HG02943 (cell line): Measurements from ENCODE around the gene PIGZ.

Experiments
- ATAC-seq: cut with Tn5 transposase; IDR thresholded peaks from one replicate; pipeline ENCODE4 v1.9.1; 2021; ENCODE audit warnings: mild to moderate bottlenecking, low read depth, moderate library complexity; ENCODE audit not compliant: unreplicated experiment

The PIGZ gene

DNA sequence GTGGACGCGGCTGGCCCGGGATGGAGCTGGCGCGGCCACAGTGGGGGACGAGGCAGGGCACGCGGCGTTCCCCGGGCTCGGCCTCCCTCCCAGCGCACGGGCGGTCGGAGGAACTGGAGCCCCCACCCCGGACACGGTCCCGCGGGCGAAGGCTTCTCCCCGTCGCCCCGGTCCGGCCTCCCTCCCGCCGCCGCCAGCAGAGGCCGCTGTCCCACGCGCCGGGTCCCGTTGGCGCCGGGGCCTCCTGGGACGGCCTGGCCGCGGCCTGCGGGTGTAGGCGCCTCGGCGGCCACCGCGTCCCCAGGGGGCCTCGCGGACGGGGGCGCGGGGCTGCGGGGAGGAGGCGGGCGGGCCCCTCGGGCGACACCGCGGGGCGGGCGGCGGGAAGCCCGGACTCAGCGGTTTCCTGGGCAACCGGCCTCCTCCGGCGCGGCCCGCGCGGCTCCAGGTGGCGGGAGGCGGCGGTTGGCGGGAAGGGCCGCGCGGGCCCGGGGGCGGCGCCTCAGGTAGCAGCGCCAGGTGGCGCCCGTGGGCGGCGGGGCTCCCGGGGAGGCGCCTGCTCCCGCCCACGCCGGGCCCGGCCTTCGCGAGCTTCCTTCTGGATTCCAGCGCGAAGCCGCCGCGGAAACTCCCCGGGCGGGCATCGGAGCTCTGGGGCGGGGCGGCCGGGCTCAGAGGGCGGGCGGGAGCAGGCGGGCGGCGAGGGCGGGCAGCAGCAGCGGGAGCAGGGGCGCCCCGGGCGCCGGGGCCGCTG lies 34.2 kb upstream of the PIGZ start:
- peak; percentile 51 for ATAC-seq

DNA sequence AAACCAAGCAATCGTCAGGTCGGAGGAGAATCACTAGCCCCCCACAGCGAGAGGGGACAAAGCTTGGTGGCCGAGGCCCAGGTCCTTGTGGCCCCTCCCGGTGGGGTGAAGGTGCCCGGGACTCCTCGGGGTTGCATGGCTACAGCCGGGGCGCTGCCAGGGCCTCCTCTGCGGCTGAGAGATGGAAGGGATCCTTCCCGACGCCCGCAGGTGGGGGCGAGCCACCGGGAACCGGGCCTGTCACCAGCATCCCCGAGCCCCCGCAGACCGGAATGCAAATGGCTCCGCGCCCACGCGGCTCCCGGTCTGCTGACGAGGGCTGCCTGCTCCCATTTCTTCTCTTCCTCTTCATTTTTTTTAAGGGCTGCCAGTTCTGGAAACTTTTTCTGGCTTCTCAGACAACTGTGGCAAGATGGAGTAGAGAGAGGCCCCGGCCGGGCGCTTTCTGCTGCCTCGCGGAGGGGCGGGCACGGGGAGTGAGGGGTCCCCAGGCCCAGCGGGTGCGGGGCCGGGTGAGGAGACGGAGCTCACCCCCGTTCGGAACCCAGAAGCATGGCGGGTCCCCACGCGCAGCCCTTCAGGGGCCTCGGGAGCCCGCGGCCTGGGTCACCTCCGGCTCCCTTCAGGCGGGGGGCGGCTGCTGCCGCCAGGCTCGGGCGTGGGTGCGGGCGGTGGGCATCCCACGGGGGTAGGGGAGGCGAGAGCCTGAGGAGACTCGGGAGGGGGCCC lies 33.5 kb upstream of the PIGZ start:
- no peak for ATAC-seq

DNA sequence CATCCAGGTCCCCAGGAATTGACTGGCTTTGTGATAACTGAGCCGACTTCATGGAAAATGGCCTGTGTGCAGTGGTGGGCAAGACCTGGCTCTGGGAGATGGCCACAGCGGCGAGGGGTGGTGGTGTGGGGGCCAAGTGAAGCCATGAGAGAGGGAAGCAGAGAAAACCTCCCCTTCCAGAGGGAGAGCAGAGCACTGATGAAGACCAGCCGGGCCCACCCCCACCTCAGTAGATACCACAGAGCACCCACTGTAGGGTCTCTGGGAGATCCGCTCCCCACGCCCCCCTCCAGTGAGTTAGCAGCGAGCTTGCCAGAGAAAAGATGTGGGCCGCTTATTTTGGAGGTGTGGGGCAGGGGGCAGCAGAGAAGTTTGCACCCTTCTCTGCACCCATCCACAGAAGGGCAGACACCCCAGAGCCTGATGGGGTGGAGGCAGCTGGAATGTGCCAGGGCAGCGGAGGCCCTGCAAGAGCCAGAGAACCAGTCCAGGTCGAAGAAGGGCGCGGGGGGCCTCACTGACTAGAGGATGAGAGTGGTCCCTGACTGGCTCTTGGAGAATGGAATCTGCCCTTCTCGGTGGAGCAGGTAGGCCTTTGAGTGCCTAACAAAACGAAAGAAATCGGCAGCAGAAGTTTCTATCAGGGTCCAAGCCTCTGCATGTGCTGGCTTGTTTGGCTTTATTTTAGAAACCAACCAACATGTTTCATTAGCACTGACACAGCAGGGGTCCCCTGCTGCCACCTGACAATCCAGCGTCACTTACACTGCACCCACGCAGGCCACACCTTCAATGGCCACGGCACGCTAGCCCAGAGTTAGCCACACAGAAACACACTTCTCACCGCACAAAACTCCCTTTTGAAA lies 32.7 kb upstream of the PIGZ start:
- no peak for ATAC-seq

DNA sequence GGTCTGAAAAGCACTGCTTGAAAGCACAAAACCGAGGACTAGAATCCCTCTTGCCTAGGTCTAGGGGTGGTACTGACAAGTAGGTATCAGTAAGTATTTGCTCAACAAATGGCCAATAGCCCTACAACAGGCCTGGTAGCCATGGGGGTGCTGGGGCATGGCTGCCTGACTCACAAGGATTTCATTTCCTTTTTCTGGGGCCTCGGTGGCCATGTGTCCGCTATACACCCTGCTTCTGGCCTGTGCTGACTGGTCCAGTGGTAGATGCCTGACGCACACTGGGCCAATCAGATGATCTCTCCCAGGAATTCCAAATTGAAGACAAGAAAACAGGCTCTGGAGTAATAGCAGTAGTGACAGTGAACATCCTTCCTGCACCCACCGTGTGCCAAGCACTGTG lies 31.6 kb upstream of the PIGZ start:
- ATAC-seq = no peak

DNA sequence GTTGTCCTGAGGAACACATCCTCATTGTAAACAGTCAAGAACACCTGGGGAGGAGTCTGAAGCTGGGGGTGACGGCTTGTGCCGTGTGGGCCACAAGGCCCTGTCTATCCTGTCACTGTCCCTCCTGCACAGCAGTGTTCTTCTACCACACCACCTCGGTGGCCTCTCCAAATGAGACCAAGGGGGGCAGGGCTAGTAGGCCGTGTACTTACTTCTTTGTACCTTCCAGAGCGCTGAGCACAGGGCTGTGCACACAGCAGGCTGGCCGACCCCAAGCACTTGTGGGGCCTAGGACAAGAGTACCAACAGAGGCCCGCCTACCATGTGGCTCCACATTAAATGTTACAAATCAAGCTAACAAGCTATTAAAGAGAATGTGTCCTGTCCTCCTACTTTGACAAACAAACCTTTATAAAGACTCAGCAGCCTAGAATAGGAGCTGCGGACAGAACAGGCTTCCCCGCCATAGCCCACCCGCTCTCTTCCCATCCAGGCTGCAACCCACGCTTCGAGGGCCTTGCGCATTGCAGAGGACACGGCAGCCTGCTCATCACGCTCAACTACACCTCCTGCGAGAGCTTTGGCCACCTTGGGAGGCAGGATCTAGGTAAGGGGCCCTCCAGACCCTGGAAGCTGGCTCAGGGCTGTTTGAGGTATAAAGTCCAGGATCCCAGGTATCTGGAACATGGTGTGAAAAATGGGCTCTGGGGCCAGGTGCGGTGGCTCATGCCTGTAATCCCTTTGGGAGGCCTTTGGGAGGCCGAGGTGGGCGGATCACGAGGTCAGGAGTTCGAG lies 30.5 kb upstream of the PIGZ start:
- ATAC-seq = no peak

DNA sequence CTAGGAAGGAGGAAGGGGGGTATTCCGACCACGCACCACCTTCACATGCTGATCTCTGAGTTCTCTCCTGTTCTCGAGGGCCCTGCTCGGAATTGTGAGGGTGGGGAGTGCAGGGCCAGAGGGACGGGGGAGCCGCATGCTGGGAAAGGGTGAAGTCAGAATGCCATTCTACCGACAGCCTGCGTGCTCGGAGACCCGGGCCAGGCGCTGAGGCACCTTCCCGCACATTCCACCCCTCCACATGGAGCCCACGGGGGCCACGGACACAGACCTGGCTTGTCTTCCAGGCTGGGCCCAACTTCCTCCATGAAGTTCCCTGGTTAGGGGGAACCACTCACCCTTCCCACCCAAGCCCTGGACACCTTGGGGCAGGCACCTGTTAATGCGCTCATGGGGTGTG lies 28.7 kb upstream of the PIGZ start:
- ATAC-seq = no peak

DNA sequence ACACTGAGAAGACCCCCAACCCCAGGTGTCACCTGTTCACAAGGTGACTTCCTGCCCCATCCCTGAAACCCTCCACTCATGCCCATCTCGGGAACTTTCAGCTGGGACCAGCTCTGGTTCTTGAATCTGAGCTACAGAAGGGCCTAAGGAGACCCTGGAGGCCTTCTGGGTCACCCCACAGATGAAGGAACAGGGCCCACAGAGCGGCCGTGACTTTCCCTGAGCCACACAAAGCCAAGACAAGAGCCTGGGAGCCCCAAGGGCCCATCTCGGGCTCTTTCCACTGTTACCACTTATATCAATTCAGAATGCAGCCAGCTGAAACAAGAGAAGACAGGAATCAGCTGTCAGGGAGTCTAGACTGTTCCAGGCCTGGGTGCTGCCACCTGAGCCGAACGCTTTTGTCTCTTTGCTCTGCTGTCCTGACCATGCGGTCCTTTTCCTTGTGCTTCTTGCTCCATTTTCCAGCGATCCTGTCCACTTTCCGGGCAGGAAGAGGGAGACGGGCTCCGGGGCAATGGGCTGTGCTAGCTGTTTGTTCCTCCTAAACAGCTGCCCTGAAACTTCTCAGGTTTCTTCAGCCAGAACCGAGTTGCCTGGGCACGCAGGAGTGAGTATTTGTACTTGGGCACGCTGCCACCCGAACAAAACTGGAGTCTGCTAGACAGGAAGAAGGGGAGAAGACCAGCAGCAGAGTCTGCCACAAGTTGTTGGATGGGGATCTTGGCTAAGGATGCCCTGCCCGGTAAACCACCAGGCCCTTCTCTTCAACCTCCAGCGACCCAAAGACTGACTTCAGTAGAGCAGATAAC lies 28.0 kb upstream of the PIGZ start:
- ATAC-seq = no peak

DNA sequence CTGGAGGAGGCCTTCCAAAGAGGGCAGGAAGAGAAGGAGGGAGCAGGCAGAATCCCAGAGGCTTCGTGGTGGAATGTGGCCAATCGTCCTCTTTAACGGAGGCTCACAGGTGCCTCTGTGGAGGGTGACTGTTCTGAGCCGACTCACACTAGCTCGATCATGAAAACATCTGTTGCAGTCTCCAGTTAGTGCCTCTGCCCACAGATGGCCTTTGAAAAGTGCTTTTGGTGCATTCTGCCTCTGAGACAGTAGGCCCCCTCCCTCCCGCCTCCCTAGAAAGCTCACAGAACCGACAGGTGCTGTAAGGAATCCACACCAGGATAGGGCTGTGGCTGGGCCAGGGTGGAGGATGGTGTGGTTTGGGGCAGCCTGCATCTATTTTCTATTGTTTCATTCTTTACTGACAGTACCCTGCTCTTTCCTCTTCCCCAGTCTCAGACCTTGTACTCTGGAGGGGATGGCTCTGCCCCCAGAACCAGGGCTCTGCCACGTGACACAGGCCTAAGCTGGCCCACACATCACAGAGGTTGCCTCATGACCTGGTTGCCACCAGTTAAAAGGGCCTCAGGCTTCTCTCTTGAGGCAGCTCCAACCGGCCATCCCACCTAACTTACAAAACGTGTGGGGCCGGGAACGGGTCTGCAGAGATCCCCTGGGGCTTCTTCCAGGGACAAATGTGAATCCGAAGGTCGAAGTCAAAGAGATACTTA lies 27.2 kb upstream of the PIGZ start:
- ATAC-seq = no peak

DNA sequence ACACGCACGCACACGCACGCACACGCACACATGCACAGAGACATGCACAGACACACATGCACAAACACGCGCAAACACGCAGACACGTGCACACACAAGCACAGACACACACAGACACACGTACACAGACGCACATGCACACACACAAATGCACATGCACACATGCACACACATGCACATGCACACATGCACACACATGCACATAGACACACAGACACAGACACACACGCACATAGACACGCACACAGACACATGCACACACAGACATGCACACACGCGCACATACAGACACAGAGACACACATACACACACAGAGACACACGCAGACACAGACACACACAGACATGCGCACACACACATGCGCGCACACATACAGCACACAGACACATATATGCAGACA lies 26.4 kb upstream of the PIGZ start:
- no peak for ATAC-seq

DNA sequence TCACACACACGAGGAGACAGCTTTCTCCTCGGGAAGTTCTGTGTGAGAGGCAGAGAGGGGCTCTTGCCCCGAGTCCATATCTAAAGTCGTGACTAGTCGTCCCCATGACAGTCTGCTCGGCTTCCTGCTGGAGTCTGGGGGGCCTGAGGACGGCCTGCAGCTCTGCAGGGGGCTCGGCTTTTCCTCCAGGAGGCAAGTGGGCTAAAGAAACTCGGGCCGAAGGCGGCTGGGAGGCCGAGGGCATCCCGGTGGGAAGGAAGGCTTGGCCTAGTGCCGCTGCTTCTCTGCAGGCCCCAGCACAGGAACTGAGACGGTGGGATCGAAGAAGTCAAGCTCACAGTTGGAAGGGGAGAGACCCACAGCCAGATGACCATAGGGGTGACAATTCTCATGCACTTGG lies 25.4 kb upstream of the PIGZ start:
- ATAC-seq = no peak

DNA sequence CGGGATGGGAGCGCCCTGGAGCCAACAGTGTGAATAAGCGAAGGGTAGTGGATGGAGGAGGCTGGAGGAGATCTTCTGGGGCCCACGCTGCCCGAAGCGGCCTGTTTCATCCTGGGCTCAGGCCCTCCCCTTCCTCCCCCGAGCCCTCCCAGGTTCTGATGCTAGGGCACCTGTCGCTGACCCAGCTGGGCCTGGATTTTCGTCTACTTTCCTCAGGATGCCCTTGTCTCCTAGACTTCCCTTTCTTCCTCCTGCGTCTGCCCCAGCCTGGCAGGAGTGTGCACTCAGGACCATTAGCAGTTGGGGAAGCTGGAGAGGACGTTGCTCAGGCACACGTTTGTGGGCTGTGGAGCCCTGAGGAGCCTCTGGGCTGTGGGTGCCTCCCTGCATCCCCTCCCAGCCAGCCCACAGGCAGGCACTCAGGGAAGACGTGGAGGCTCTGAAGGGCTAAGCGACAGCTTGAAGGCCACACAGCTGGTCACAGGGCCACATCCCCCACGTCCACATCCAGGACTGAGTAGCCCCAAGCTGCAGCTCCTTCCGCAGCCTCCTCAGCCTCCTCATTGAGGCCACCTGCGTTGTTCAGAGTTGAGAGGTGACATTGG lies 23.9 kb upstream of the PIGZ start:
- no peak for ATAC-seq

DNA sequence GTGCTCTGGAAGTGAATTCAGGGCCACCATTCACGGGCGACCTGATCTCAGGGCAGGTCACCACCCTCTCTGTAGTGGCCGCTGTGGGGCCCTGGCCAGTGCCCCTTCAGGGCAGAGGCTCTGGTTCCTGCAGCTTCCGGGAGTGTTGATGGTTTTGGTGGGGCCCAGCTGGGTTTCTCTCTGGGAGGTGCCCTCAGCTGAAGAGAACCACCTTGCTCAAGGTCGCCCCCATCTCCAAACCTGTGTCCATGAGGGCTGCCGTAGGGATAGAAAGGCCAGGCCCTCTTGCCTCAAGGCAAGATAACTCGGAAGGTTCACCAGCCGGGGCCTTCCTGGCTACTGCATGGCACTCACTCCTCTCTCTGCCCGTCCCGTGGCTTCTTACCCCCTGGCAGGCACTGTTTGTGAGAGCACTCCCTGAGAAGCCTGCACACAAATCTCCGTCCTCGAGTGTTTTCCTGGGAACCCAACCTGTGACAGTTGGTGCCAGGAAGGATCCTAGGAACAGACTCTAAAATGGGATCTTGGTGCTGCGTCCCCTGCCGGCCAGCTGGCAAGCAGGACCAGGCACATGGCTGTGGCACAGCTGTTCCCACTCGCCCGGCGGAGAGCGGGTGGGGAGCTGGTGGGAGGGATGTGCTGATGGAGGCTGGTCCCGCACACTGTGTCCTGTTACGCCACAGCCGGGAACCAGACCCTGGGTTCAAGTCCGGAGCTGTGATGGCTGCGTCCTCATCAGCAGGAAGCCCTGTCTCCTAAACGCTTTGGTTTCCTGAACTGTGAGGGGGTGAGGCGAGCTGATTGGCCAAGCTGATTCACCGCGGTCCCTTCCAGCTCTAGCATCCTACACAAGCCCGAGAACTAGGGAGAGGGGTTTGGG lies 23.2 kb upstream of the PIGZ start:
- no peak for ATAC-seq

DNA sequence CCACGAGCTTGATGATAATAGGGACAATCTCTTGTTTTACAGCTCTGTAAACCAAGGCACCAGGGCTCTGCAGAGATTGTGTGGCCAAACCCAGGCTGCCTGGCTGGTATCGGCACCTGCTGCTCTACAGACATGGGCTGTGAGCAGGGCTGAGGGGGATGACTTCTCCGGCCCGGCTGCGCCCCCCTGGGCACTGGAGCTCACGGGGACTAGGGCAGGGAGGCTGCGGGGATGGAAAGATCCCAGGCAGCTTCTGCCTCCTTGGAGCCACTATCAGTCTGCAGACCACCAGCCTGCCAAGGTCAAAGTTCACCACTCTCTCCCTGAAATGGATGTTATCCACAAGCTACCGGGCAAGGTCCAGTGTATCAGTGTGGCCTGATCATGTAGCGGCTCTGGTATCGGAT lies 22.0 kb upstream of the PIGZ start:
- ATAC-seq = no peak

DNA sequence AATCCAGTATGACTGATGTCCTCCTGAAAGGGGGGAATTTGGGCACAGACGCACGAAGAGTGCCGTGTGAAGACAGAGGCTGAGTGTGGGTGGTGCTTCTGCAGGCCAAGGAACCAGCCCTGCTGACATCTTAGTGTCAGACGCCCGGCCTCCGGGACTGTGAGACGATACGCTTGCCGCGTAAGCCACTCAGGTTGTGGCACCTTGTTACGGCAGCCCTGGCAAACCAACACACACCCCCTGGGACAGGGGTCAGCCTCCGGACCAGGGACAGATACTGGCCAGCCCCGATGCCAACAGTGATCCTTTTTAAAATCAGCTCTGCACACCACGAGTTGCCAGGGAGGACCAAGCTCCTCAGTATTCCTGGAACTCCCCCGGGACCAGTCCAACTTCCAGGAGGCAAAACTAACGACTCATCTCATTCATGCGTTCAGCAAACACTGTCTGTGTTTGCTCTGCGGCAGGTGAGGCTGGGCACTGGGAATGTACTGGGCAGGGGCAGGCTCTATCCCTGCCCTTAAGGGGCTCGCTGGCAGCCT lies 21.2 kb upstream of the PIGZ start:
- ATAC-seq = no peak

DNA sequence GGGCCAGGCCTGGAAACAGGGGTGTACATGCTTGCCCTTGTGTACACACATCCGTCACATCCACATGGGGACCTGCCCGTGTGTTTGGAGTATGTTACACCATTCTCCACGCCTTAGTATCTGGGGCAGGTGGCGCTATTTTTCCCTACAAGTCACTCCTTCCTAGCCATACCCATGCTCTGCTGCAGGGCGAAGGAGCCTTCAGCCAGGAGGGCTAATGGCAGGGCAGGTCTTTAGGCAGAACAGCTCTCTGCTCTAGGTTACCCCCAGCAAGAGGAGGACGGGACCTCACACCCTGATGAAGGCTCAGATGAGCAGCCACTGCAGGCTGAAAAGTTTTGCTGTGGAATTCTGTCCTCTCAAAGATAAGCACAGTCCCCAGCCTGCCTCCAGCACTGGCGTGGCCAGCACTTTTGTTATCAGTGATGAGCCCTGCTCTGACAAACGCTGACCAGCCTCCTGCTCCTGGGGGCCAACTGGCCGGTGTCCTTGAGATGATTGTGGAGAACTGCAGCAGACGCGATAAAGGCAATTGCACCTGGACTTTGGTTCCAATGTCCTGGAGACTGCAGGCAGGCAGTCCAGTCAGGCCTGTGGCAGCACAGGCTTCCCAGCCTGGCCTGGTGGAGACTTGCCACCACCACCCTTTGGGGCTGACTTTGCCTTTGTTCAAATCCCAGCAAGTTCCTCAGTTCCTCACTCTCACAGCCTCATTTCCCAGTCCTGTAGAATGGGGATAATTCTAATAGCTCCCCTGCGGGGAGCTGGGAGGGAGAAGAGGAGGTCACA lies 19.8 kb upstream of the PIGZ start:
- no peak for ATAC-seq

DNA sequence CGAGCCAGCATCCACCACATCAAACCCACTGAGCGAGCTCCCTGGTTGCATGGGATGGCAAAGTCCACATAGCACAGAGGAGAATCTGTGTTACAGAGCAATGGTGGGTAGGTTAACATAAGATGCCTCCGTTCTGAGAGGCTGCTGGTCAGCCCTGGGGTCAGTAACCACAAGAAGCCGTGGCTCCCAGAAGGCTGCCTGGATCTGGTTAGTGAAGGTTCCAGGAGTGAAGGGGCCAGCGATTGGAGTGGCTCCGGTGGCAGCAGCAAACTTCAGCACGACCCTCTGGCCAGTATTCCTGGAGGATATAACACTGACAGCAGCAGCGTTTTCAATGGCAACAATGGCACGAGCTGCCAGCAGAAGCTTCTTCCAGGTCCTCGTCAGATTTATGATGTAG lies 18.4 kb upstream of the PIGZ start:
- no peak for ATAC-seq
